Measurements from ENCODE around the gene C10orf53. TPM values are rescaled to one million over a fixed set of nuclear protein-coding genes. Genes with fewer than 3 reads are reported as not detected.

Gene C10orf53
- total and polyA plus RNA-seq, 2 experiments from 2014 or later: not detected

DNA sequence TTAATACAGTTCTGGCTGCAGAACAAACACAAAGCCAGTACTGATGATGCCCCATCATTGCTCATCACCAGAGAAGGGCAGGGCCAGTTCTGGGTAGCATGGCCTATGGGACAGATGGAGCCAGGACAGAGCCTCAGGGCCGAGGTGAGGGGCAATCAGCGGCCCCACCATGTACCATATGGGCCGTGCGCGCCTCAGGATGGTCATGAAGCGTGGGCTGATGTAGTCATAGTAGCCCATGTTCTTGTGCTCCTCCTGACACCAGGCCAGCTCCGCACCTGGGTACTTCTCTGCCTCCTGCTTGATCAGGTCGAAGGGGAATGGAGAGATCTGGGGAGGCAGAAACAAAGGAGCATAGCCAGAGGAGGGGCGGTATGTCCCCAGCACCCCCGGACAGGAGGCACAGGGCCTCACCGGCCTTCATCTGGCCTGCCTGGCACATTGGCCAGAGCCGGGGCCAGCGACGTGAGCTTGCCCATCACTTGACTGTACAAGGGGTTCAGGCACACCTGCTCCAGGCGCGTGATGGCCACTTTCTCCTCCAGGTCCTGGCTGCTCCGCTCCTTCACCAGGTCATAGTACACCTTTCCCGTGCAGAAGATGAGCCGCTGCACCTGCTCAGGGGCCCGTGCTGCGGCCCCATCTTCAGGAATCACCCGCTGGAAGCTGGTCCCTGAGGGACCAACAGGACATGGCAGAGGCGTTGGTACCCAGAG lies 56.6 kb downstream of the C10orf53 start:
- WGBS (ENCODE audit: low lambda C conversion rate, missing lambda C conversion rate): 96% methylated on average over 23 of the region's 23 CpGs
- TF ChIP-seq, protein P1, sequence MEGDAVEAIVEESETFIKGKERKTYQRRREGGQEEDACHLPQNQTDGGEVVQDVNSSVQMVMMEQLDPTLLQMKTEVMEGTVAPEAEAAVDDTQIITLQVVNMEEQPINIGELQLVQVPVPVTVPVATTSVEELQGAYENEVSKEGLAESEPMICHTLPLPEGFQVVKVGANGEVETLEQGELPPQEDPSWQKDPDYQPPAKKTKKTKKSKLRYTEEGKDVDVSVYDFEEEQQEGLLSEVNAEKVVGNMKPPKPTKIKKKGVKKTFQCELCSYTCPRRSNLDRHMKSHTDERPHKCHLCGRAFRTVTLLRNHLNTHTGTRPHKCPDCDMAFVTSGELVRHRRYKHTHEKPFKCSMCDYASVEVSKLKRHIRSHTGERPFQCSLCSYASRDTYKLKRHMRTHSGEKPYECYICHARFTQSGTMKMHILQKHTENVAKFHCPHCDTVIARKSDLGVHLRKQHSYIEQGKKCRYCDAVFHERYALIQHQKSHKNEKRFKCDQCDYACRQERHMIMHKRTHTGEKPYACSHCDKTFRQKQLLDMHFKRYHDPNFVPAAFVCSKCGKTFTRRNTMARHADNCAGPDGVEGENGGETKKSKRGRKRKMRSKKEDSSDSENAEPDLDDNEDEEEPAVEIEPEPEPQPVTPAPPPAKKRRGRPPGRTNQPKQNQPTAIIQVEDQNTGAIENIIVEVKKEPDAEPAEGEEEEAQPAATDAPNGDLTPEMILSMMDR (IDR thresholded peaks at IDR 0.05; ENCODE audit: poor library complexity): no peak
- no peak for TF ChIP-seq EZH2 (IDR thresholded peaks at IDR 0.05; ENCODE audit: borderline replicate concordance)
- no peak for TF ChIP-seq EZH2phosphoT487 (IDR thresholded peaks at IDR 0.05; ENCODE audit: low read depth, severe bottlenecking, unreplicated experiment)
- Histone ChIP-seq H3K4me1 (ENCODE audit: insufficient read depth) (no peaks in the 10 kb centered on the region), H3K9me2 (replicated peaks; ENCODE audit: insufficient read depth) (no peaks in the 10 kb centered on the region), H3K79me2 (no peaks in the 10 kb centered on the region), H3K9me3 (ENCODE audit: low read depth) (no peaks in the 10 kb centered on the region), H3K4me2 (no peak overlapping the region), H2AFZ (no peak overlapping the region), H3K27me3 (no peaks in the 10 kb centered on the region), H3K36me3 (replicated peaks; ENCODE audit: insufficient read depth, low read depth) (no peaks in the 10 kb centered on the region), H4K20me1 (ENCODE audit: insufficient read depth, poor library complexity, severe bottlenecking) (no peaks in the 10 kb centered on the region), H3K4me3 (no peak overlapping the region), H3K27ac (no peak overlapping the region)
- no peak for DNase-seq (ENCODE audit: low spot score)

- no peaks in the 10 kb centered on the region for H3K36me3 ChIP-seq (replicated peaks; ENCODE audit: insufficient read depth, low read depth)
- no peaks in the 10 kb centered on the region for H3K9me2 ChIP-seq (replicated peaks; ENCODE audit: insufficient read depth)
- no peaks in the 10 kb centered on the region for H4K20me1 ChIP-seq (ENCODE audit: insufficient read depth, poor library complexity, severe bottlenecking)
- no peaks in the 10 kb centered on the region for H3K27me3 ChIP-seq
- H3K4me1 ChIP-seq (ENCODE audit: insufficient read depth): no peaks in the 10 kb centered on the region
- H3K79me2 ChIP-seq: no peaks in the 10 kb centered on the region
- no peak overlapping the region for H3K4me3 ChIP-seq
- no peak overlapping the region for H2AFZ ChIP-seq
- no peak overlapping the region for H3K4me2 ChIP-seq
- TF ChIP-seq, protein P1 (IDR thresholded peaks at IDR 0.05; ENCODE audit: poor library complexity): no peak
- H3K27ac ChIP-seq: no peak overlapping the region
- H3K9me3 ChIP-seq (ENCODE audit: low read depth): no peaks in the 10 kb centered on the region
- DNase-seq (ENCODE audit: low spot score): no peak
- WGBS (ENCODE audit: low lambda C conversion rate, missing lambda C conversion rate): 98% methylated on average over 5 of the region's 5 CpGs
Observed at GRCh38 chr10:49736564-49737113, 57.2 kb downstream of the C10orf53 start.

- no peaks in the 10 kb centered on the region for H3K36me3 ChIP-seq (replicated peaks; ENCODE audit: insufficient read depth, low read depth)
- WGBS (ENCODE audit: low lambda C conversion rate, missing lambda C conversion rate): 95% methylated on average over 19 of the region's 19 CpGs
- TF ChIP-seq, protein P1 (IDR thresholded peaks at IDR 0.05; ENCODE audit: poor library complexity): no peak
- TF ChIP-seq EZH2 (IDR thresholded peaks at IDR 0.05; ENCODE audit: borderline replicate concordance): no peak
- no peak for TF ChIP-seq EZH2phosphoT487 (IDR thresholded peaks at IDR 0.05; ENCODE audit: low read depth, severe bottlenecking, unreplicated experiment)
- no peaks in the 10 kb centered on the region for H3K4me1 ChIP-seq (ENCODE audit: insufficient read depth)
- H3K79me2 ChIP-seq: no peaks in the 10 kb centered on the region
- DNase-seq (ENCODE audit: low spot score): no peak
- no peak overlapping the region for H3K4me3 ChIP-seq
- H3K27me3 ChIP-seq: no peaks in the 10 kb centered on the region
- H2AFZ ChIP-seq: no peak overlapping the region
- no peaks in the 10 kb centered on the region for H3K9me2 ChIP-seq (replicated peaks; ENCODE audit: insufficient read depth)
- H3K9me3 ChIP-seq (ENCODE audit: low read depth): no peaks in the 10 kb centered on the region
- H3K4me2 ChIP-seq: no peak overlapping the region
- no peaks in the 10 kb centered on the region for H4K20me1 ChIP-seq (ENCODE audit: insufficient read depth, poor library complexity, severe bottlenecking)
- no peak overlapping the region for H3K27ac ChIP-seq
Observed at GRCh38 chr10:49737474-49738201, 58.2 kb downstream of the C10orf53 start.

All from hepatocyte (in vitro differentiated cells).